Measurements from ENCODE around the gene FNDC11.
A peak's percentile ranks its signal among the peaks of the same experiment; 100 is the strongest.
"Not testable (repeated sequence)": the region's sequence is repeated elsewhere in the genome, so short reads cannot be mapped to it uniquely, and the experiment has no call there.

FNDC11 gene

GRCh38 chr20:63566395-63567135, 12.6 kb downstream of the FNDC11 start:
- no peak for DNase-seq (ENCODE audit: low read depth in 2 of 2, low spot score in 1 of 2)

GRCh38 chr20:63567136-63567385, 13.1 kb downstream of the FNDC11 start:
- no peak for DNase-seq (ENCODE audit: low read depth in 2 of 2, low spot score in 1 of 2)

GRCh38 chr20:63567386-63568169, 13.6 kb downstream of the FNDC11 start:
- DNase-seq (ENCODE audit: low read depth in 2 of 2, low spot score in 1 of 2), result no peak

- DNase-seq (ENCODE audit: low read depth in 2 of 2, low spot score in 1 of 2), result no peak
Measured at GRCh38 chr20:63568170-63568981, 14.4 kb downstream of the FNDC11 start.

- DNase-seq (ENCODE audit: low read depth in 2 of 2, low spot score in 1 of 2), result no peak
Measured at GRCh38 chr20:63568986-63569949, 15.3 kb downstream of the FNDC11 start.

- DNase-seq (ENCODE audit: low read depth in 2 of 2, low spot score in 1 of 2), result no peak
Measured at GRCh38 chr20:63570281-63571086, 16.5 kb downstream of the FNDC11 start.

GRCh38 chr20:63571087-63571478, 17.1 kb downstream of the FNDC11 start:
- DNase-seq (ENCODE audit: low read depth in 2 of 2, low spot score in 1 of 2), result not testable (repeated sequence)

- no peak for DNase-seq (ENCODE audit: low read depth in 2 of 2, low spot score in 1 of 2)
Measured at GRCh38 chr20:63572071-63572787, 18.3 kb downstream of the FNDC11 start.

GRCh38 chr20:63572788-63573646, 19.1 kb downstream of the FNDC11 start:
- no peak for DNase-seq (ENCODE audit: low read depth in 2 of 2, low spot score in 1 of 2)

- DNase-seq (ENCODE audit: low read depth in 2 of 2, low spot score in 1 of 2), result no peak
Measured at GRCh38 chr20:63573647-63574131, 19.7 kb downstream of the FNDC11 start.

- peak in 1 of 2 donors; percentile 56 for DNase-seq (ENCODE audit: low read depth in 2 of 2, low spot score in 1 of 2)
Measured at GRCh38 chr20:63574156-63574828, 20.3 kb downstream of the FNDC11 start, which contains the start of gene HELZ2. TSS of gene HELZ2 (minus strand) at chr20:63574239. CDS start at chr20:63572385, 1,854 bp downstream.

GRCh38 chr20:63574829-63575743, 21.1 kb downstream of the FNDC11 start:
- no peak for DNase-seq (ENCODE audit: low read depth in 2 of 2, low spot score in 1 of 2)

- no peak for DNase-seq (ENCODE audit: low read depth in 2 of 2, low spot score in 1 of 2)
Measured at GRCh38 chr20:63576311-63576710, 22.4 kb downstream of the FNDC11 start.

GRCh38 chr20:63577317-63577894, 23.4 kb downstream of the FNDC11 start:
- no peak for DNase-seq (ENCODE audit: low read depth in 2 of 2, low spot score in 1 of 2)

GRCh38 chr20:63578224-63579016, 24.5 kb downstream of the FNDC11 start:
- DNase-seq (ENCODE audit: low read depth in 2 of 2, low spot score in 1 of 2), result no peak

Data from stimulated activated CD8-positive, alpha-beta memory T cell treated with anti-CD3 and anti-CD28 coated beads, Interleukin-4, amount 100 ng/mL, for 1 hour (primary cell).